Heart left ventricle (tissue), 13 donors: ENCODE results near the gene LTBP2.

Source experiments
- CTCF ChIP-seq, 12 donors: fragments of 200-600 bp; sonication (generic) in 4 of 12; IDR thresholded peaks; one replicate each; pipeline versions ENCODE4 v1.5.0 to v1.8.0; 2018 to 2022; ENCODE audit warnings: antibody characterized with exemption in 12 of 12, mild to moderate bottlenecking in 5 of 12
- POLR2A ChIP-seq, 2 donors: fragments of 450-650 bp; IDR thresholded peaks; one replicate each; pipeline ENCODE4 v1.6.1; 2017; ENCODE audit warnings: antibody characterized with exemption in 2 of 2, mild to moderate bottlenecking in 2 of 2, moderate library complexity in 2 of 2
- donor health status: ischemic (EF 13 %, LVEDD 7.1; RV severe dilation, severe dysfunction).
- donor health status: DM: no; HTN: yes; CAD: no.
- donor health status: DM: no; HTN: no; CAD: no.
- donor health status: ischemic (EF 25% LVEDD 6.9; RV normal size, moderate dysfunction).
- donor health status: ischemic (EF 25% LVEDD 5.7; RV mildly dilated, moderate dysfunction).
- donor health status: ischemic (EF 35%, LVEDD 5.7; RV mildly dilated, moderate dysfunction).
- donor health status: nonischemic (EF 11% LVEDD 7.7; RV severe dilation, severe dysfunction).
- donor health status: DM: yes; HTN: yes; CAD: no.
- donor health status: PGD.
- donor health status: ischemic (EF 29% LVEDD 5.4; RV normal size, mild dysfunction).
- donor health status: nonischemic (EF 23%, LVEDD 6.1; RV moderate dilation, normal function).

DNA sequence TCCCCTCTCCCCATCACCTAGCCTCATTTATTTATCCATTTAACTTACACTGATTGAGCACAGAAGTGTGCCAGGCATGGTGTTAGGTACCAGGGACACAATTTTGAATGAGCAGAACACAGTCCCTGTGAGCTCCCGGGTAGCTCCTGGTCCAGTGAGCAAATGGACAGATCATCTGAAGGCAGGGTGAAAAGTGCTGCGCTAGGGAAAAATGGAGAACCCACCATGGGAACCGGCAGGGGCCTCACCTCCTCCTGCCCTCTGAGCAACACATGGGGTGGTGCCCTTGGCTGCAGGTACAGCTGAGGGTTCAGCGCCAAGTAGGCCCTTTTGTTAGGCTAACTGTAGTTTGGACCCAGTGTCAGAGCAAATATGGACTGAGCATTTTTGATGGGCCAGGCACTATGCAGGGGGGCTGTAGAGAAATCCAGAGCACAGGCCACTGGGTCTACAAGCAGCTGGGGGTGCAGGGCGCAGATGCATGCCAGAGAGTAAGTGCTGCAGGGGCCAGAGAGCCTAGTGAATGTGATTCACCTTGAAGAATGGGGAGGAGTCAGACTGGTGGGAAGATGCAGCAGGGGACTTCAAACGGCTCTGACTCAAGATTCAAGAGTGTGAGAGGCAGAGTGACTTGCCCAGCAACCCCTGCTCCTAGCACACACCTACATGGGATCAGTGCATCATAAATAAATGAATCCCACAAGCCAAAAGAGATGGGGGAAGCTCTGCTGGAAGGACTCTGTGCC lies 28.2 kb downstream of the LTBP2 start:
- TF ChIP-seq CTCF (IDR thresholded peaks at IDR 0.05): no peak
- TF ChIP-seq POLR2A (IDR thresholded peaks at IDR 0.05): no peak
